Adrenal gland (tissue), 12 donors: ENCODE results near the gene TMEM270. TPM values are rescaled to one million over a fixed set of nuclear protein-coding genes. Genes with fewer than 3 reads are reported as not detected.

Experiments
- DNase-seq, 7 donors: peaks; one replicate each; pipeline ENCODE4 v3.0.0-alpha.2; 2019 to 2020
- H3K27ac ChIP-seq, 5 donors: fragments of 200-600 bp; sonication (generic) in 4 of 5; 1 replicate in 3 of 5; 2 replicates in 2 of 5; pipeline versions ENCODE4 v1.5.1 to v1.8.0; 2016 to 2020; ENCODE audit warnings: mild to moderate bottlenecking in 1 of 5
- H3K27me3 ChIP-seq: fragments of 200-600 bp; 2 replicates; pipeline ENCODE4 v1.8.0; 2021
- H3K36me3 ChIP-seq, 2 donors: fragments of 200-600 bp; replicated peaks in 1 of 2; 1 replicate in 1 of 2; 2 replicates in 1 of 2; pipeline versions ENCODE4 v1.5.1 to v1.8.0; 2018 to 2022
- H3K4me1 ChIP-seq, 2 donors: fragments of 200-600 bp; replicated peaks in 1 of 2; 1 replicate in 1 of 2; 2 replicates in 1 of 2; pipeline versions ENCODE4 v1.5.1 to v1.8.0; 2018 to 2021
- H3K4me3 ChIP-seq, 4 donors: fragments of 200-600 bp; sonication (generic) in 3 of 4; one replicate each; pipeline ENCODE4 v1.5.1; 2016 to 2018
- H3K9me3 ChIP-seq, 3 donors: fragments of 200-600 bp; sonication (generic) in 1 of 3; replicated peaks in 1 of 3; 1 replicate in 2 of 3; 2 replicates in 1 of 3; pipeline versions ENCODE4 v1.5.1 to v1.8.0; 2016 to 2021
- POLR2A ChIP-seq, 2 donors: fragments of 450-650 bp; IDR thresholded peaks; one replicate each; pipeline ENCODE4 v1.6.1; 2017; ENCODE audit warnings: antibody characterized with exemption in 2 of 2, mild to moderate bottlenecking in 2 of 2, moderate library complexity in 1 of 2
- WGBS, 4 donors: extraction: QIAGEN DNeasy Blood & Tissue Kit in 2 of 4; methylation state at CpG; one replicate each; pipeline versions ENCODE4 v1.1.5 to v1.1.7; 2013 to 2017; 5-methylcytosine and 5-hydroxymethylcytosine counted together
- intact Hi-C, 2 donors: fragments of 100-400 bp; cut with DNase I; formaldehyde crosslinking; loops; one replicate each; pipeline versions ENCODE4 v1.14.1 to v1.15.0; 2022 to 2023
- polyA plus RNA-seq, 3 donors: library from polyadenylated mRNA; stranded (reverse); fragments of 200-250 nt in 2 of 3; fragments of 350-450 nt in 1 of 3; fragmentation: Illumina TruSeq in 1 of 3; extraction: RNeasy Lipid Tissue Mini Kit (QIAGEN cat#74804) in 1 of 3; gene quantifications; one replicate each; pipeline ENCODE4 v1.2.3, GENCODE V29; 2013 to 2014
- total RNA-seq, 9 donors: library from RNA; depleted of rRNA in 4 of 9; stranded (reverse); fragments of >200 nt in 4 of 9; fragments of 120-200 nt in 1 of 9; fragmentation: NEBNext Ultra II Directional in 1 of 9; extraction: Animal tissue kit (Norgen Biotek cat#: 25700) in 1 of 9; gene quantifications; one replicate each; pipeline versions ENCODE4 v1.1.0 to v1.2.4, GENCODE V29; 2013 to 2023
- TF ChIP-seq, protein P1 (sequence below), 6 experiments: fragments of 450-650 bp in 4 of 6; fragments of 200-600 bp in 2 of 6; sonication (generic) in 1 of 6; IDR thresholded peaks; 1 replicate in 5 of 6; 2 replicates in 1 of 6; pipeline versions ENCODE4 v1.5.1 to v1.8.0; 2016 to 2021; ENCODE audit warnings: antibody characterized with exemption in 6 of 6, mild to moderate bottlenecking in 2 of 6, moderate library complexity in 1 of 6
- donor health status: healthy with polysubstance abuse.
- donor health status: Bipolar disorder and iron deficiency.
- donor health status: DM: yes; HTN: yes; CAD: no.
- donor health status: DM: no; HTN: no; CAD: no.
- donor health status: DM: no; HTN: no; CAD: no.
- donor health status: DM: yes; HTN: yes; CAD: no.

TMEM270 gene
- total and polyA plus RNA-seq, 12 donors, result 0.20 to 0.56 TPM; not detected in 10

DNA sequence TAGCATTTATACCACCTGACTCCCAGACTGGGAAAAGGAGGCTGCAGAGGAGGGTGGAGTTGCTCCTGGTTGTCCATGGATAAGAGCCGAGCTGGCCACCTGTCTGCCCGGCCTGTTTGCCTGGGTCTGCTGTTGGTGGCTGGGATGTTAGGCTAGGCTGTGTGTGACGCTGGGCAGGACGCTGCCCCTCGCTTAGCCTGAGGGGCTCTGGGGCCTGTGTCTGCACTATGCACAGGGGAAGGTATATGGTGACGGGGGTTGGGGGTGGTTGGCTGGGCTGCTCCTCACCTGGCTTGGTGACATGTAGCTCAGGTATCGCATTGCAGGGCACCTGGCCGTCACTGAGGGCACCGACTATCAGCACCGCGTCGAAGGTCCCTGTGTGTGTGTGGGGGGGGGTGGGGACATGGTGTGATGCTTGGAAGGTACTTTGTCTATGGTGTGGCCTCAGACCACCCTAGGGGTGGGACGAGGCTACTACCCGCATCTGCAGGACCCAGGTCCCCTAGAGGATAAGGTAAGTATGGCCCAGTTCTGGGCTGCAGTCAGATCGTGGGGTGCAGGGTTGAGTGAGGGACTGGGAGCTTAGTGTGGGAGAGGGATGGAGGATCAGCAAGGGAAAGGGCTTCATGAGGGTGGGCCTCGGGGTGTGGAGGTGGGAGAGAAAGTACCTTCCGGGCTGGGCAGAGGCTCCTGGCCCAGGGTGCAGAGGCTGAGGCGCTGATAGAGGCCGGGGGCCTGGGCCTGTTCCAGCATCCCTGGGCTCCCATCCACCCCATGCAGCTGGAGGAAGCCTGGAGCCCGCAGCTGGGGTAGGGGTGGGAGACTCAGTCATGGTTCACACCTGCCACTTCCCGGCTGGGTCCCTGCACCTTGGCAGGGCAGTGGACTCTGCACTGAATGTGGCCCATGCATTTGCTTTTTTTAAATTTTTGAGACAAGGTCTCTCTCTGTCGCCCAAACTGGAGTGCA lies 20.9 kb upstream of the TMEM270 start:
- 91 to 94% (median 92%) methylated on average over 12 to 22 of the region's 22 CpGs for WGBS, 4 donors
- Histone ChIP-seq H3K36me3 (no peaks in the 10 kb centered on the region), H3K27ac (no peak overlapping the region), H3K27me3 (no peaks in the 10 kb centered on the region), H3K4me3 (no peak overlapping the region), H3K9me3 (no peaks in the 10 kb centered on the region), H3K4me1 (peaks cover 6 to 13% of the 10 kb centered on the region in 2 donors)
- DNase-seq, result no peak
- intact Hi-C loops, result no loop called here
- TF ChIP-seq, protein P1, sequence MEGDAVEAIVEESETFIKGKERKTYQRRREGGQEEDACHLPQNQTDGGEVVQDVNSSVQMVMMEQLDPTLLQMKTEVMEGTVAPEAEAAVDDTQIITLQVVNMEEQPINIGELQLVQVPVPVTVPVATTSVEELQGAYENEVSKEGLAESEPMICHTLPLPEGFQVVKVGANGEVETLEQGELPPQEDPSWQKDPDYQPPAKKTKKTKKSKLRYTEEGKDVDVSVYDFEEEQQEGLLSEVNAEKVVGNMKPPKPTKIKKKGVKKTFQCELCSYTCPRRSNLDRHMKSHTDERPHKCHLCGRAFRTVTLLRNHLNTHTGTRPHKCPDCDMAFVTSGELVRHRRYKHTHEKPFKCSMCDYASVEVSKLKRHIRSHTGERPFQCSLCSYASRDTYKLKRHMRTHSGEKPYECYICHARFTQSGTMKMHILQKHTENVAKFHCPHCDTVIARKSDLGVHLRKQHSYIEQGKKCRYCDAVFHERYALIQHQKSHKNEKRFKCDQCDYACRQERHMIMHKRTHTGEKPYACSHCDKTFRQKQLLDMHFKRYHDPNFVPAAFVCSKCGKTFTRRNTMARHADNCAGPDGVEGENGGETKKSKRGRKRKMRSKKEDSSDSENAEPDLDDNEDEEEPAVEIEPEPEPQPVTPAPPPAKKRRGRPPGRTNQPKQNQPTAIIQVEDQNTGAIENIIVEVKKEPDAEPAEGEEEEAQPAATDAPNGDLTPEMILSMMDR (IDR thresholded peaks at IDR 0.05), result peak in 1 of 6 experiments; percentile 6
- no peak for TF ChIP-seq POLR2A (IDR thresholded peaks at IDR 0.05)

DNA sequence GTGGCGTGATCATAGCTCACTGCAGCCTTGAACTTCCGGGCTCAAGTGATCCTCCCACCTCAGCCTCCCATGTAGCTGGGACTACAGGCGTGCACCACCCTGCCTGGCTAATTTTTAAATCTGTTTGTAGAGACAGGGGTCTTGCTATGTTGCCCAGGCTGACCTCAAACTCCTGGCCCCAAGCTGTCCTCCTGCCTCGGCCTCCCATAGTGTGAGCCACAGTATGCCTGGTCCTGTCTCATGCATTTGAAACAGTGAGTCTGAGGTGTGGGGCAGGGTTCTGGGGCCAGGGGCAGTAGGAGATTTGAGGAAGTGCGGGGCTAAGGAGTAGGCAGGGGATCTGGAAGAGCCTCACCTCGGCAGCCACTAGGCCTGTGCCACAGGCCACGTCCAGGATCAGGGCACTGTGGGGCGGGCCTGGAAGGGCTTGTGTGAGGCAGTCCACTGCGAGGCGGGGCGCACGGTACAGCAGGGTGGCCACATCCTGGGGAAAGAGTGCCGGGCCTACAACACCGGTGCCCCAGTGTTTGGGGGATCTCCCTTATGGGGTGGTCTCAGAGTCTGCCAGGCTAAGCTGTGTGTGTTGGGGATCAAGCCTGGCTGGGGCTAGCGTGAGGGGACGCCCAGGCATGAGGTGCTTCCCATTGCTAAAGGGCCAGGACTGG lies 20.1 kb upstream of the TMEM270 start:
- WGBS, 4 donors, result 84 to 98% (median 94%) methylated on average over 4 to 16 of the region's 16 CpGs
- no peak overlapping the region for H3K4me3 ChIP-seq
- peaks cover 6 to 13% of the 10 kb centered on the region in 2 donors for H3K4me1 ChIP-seq
- no peaks in the 10 kb centered on the region for H3K36me3 ChIP-seq
- TF ChIP-seq, protein P1 (IDR thresholded peaks at IDR 0.05), result no peak
- TF ChIP-seq POLR2A (IDR thresholded peaks at IDR 0.05), result no peak
- H3K9me3 ChIP-seq, result no peaks in the 10 kb centered on the region
- no peaks in the 10 kb centered on the region for H3K27me3 ChIP-seq
- DNase-seq, result no peak
- intact Hi-C loops, result no loop called here
- no peak overlapping the region for H3K27ac ChIP-seq

DNA sequence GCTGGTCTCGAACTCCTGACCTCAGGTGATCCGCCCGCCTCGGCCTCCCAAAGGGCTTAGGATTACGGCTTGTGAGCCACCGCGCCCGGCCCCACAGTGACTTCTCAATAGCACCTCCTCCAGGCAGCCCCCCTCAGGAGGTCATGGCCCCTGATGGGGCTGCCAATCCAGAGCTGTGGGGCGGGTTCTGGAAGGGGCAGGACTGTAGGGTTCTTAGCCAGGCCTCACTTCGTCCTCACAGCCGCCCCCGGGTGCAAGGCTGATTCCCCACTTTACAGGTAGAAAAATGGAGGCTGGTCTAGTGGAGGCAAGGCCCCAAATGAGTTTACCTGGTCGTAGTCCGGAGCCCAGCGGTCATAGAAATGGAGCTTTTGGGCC lies 19.3 kb upstream of the TMEM270 start:
- Histone ChIP-seq H3K27ac (no peak overlapping the region), H3K9me3 (no peaks in the 10 kb centered on the region), H3K4me3 (peak overlapping the region in 1 of 4 donors; percentile 60), H3K27me3 (no peaks in the 10 kb centered on the region), H3K4me1 (peaks cover 6 to 13% of the 10 kb centered on the region in 2 donors), H3K36me3 (no peaks in the 10 kb centered on the region)
- intact Hi-C loops, result no loop called here
- TF ChIP-seq, protein P1 (IDR thresholded peaks at IDR 0.05), result no peak
- no peak for TF ChIP-seq POLR2A (IDR thresholded peaks at IDR 0.05)
- 42 to 57% (median 51%) methylated on average over 14 to 15 of the region's 15 CpGs; no CpG with 5 or more reads in 1 of the 4 donors for WGBS, 4 donors
- DNase-seq, result no peak
